Stimulated activated CD4-positive, alpha-beta T cell treated with anti-CD3 and anti-CD28 coated beads, Interleukin-1b, Interleukin-23, amount 100 ng/mL, for 48 hours (primary cell): ENCODE data around the gene ATRIP.
A peak's percentile ranks its signal among the peaks of the same experiment; 100 is the strongest.

ENCODE experiments used
- DNase-seq: peaks from one replicate; pipeline ENCODE4 v3.0.0-alpha.2; 2020

ATRIP gene

DNA sequence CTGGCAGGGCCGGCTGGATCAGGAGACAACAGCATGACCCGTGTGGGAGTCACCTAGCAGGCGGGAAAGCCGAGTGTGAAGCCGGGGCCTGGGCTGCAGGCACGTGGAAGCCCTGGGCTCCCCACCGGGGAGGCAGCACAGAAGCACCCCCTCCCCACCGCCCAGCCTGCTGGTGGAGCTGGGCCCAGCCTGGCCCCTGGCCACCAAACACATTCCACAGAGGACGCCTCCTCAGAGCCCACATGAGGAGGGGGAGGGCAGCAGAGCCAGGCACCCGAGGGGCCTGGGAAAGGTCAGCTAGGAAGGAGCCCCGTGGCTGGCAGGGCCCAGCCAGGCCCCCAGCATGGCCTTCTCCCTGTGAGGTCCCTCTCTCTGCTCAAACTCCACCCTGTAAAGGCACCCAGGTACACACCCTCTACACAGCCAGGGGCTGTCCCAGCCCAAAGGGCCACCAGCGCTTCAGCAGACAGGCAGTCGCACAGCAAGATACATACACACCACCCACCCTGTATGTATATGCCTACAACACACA, 21.2 kb upstream of the ATRIP start:
- DNase-seq = no peak

DNA sequence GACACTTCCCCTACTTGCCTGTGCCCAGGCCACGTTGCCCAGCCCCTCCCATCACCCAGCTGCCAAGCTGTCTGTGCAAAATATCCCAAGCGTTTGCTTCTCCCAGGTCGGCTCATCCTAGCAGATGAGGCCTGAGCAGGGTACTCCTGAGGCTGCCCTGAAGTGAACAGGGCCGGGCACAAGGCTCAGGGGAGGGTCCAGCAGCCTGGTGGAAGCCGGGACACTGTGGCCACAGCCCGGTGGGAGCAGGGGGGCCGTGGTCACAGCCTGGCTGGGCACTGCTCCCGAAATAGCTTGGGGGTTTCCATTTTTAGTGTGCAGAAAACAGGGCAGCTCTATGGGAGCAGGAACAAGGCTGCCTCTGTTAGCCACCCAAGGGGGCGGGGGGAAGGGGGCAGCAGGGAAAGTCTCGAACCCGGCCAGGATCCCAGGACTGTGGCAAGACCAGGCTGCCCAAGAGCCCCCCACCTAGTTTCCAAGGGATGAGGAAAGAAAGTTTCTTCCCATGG, 20.1 kb upstream of the ATRIP start:
- no peak for DNase-seq

DNA sequence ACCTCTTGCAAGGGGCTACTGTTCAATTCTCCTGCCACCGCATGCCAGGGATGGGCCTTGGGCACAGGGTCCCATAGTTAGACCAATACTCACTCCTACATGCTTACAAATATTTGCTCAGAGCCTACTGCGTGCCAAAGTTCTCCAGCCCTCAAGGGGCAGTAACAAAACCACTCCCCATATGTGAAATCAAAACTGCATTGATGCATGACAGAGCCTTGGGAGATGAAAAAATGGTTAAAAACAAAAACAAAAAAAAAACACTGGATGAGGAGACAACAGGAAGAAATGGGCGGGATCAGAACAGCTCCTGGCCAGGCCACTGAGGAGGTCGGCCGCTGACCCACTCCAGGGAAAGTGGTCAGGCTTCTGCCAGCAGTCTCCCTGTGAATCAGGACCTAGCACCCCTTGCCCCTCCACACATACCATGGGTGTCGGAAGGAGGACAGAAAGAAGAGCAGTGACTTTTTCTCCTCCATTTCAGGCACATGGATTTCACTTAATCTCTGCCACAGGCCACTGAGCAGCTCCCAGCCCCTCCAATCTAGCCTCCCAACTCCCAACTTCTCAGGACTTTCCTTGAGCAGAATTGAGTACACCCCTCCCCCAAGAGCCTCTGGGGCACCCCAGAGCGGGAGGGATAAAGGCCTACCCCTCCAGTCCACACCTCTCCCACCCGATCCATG, 19.4 kb upstream of the ATRIP start:
- no peak for DNase-seq

DNA sequence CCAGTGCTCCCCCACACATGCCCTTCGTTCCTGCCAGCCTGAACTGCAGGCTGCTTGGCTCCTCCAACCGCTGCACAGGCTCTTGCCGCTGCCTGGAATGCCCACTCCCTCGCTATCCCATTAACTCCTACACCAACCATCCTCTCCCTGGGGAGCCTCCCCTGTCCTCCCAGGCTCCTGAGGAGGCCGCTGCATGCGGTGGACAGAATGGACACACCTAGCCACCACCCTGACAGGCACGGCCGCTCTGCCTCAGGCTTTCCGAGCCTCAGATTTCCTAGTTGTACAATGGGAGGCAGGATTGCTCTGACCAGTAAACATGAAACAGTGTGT, 18.9 kb upstream of the ATRIP start:
- no peak for DNase-seq

DNA sequence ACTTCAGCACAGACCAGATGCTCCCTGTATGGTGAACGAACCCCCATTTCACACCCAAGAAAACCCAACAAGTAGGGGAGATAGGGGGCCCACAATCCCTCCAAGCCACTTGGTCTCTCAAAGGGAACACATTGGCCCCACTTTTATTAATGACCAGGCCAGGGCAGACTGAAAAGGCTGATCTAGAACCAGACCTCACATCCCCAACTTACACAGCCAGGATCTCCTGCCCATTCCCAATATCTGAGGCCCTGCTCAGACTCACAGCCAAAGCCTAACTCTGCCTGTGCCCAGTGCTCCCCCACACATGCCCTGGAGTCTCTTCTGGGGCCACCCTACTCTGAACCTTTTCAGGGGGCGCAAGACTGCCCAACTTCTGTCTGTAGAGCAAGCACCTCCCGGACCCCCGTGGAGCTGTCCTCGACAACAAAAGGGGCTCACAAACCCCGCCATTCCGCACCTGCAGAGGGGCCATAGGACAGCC, 18.4 kb upstream of the ATRIP start:
- DNase-seq = no peak

DNA sequence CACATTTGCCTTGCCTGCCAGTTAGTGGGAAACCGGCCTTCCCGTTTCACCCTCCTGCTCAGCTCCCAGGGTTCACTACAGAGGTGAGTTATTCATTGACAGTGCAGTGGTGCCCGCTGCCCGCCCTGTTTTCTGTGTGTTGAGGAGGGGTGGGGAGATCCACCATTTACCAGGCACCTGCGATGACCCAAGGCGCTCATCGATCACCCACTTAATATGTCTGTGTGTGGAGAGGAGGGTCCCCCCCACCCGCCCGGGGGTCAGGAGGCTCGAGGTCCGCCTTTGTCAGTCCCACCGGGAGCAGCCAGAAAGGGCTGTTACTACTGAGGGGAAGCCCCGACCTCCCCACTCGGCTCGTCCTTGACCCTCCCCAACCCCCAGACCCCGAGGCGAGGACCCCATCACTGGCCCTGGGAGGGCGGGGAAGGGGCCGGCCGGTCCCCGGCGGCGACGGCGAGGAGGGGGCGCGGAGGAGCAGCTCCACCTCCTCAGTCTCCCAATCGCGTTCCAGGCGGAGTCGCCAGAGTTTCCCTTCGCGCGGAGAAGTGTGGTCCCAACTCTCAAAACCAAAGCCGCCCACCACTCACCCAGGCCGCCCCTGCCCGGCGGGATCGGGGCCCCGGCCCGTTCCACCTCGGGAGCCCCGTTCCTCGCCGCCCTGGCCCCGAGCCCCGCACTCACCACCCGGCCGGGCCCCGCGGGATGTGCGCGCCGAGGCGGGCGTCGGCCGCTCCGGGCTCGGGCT, 17.8 kb upstream of the ATRIP start:
- DNase-seq = no peak

DNA sequence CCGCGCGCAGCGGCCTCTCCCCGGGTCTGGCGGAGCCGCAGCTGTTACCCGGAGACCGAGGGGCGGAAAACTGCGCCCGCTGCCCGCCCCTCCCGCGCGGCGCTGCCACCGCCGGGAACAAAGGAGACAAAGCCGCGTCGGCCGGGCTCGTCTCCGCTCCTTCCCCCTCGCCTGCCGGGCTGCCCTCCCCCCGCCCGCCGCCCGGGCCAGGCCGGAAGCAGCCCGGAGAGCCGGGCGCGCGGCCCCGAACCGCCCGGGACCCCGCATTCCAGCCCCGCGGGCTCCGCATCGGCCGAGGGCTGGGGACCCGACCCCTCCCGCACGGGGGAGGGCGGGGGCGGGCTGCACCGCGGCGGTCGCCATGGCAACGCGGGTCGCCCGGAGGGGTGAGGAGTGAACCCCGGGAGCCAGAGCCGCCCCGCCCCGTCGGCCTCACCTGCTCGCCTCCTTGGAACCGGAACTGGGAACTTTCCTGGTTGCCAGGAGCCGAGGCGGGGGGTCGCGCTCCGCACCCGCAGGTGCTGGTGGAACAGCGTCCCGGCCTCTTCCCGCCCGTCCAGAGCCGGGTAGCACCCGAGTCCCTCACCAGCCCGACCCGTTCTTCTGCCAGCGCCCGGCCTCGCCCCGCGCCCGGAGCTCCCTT, 17.1 kb upstream of the ATRIP start:
- DNase-seq = peak; percentile 43

DNA sequence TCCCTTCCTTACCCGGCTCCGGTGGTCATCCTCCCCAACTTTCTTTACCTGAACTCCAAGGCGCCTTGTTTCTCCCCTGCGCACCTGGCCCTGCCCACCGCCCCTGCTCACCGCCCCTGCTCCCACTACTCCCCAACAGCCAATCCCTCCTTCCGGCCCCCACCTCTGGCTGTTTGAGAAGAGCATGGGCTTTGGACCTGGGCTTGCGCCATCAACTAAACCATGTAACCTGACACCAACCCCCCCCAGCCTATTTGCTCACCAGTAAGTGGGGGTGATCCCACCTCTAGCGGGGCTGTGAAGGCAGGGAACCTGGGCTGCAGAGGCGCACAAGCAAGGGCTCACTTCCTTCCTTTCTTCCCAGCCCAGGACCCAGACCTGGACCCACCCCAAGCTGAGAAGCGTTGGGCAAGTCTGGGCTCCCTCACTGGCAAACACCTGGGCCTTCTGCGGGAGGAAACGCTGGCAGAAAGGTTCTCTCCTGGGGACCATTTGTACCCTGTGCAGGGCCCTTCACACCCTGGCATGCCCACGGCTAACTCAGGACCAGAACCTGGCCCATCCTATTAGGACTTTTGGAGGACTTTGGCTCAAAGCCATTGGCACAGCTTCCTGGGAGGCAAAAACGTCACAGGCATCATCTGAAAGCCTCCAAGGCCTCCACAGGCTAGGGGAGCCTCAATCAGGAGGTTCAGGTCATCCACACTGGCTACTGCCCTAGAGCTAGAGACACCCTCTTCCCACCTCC, 16.4 kb upstream of the ATRIP start, which contains the start of gene PLXNB1:
Gene PLXNB1 (minus strand): TSS at position 127 of the 748 bp plus-strand sequence. CDS start 5,475 bp downstream, outside the sequence.
- DNase-seq = no peak

DNA sequence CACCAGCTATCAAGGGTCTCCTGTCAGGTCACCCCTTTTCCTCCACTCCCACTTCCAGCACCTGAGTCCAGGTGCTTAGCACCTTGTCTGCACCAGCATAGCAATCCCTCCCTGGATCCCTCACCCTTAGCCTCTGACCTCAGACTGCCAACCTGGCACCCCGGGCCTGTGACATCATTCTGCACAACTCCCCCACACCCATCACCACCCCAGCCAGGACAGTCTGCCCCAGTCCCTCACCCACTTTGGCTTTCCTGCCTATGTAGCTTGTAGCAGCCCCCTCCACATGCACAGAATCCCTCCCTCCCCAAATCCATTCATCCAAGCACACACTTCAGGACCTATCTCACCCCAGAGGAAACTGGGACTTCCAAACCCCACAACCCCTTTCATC, 15.8 kb upstream of the ATRIP start:
- no peak for DNase-seq

DNA sequence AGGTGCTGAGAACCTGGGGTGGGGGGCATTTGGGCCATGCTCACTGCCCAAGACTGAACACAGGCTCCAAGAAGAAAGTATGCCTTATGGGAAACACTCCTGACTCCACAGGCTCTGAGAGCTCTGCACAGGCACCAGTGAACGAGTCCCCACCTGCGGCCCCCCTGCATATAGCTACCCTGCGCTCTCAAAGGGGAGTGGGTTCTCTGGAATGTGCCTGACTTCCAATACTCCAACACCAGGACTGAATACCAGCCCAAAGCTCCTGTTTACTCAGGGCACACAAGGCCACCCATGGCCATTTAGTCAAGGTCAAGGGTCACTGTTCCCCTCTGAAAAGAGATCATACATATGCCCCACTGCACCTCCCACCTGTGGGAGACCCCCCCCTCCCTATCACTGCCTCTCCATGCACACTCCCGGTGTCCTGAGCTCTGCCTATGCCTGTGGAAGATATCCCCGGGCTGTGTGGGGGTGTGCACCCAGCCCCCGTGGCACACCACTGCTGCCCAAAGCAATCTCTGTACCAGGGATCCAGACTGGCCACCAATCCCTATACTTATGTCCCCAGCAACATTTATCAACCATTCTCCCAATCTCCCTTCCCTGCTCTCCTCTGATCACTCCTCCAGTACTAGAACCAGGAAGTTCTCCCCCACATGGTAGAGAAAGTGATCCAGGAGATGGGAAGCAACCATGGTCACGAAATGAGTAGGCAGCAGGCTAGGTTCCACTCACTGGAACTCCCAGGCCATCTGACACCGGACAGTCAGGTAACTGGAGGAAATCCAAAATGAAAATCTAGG, 15.1 kb upstream of the ATRIP start:
- DNase-seq = no peak

DNA sequence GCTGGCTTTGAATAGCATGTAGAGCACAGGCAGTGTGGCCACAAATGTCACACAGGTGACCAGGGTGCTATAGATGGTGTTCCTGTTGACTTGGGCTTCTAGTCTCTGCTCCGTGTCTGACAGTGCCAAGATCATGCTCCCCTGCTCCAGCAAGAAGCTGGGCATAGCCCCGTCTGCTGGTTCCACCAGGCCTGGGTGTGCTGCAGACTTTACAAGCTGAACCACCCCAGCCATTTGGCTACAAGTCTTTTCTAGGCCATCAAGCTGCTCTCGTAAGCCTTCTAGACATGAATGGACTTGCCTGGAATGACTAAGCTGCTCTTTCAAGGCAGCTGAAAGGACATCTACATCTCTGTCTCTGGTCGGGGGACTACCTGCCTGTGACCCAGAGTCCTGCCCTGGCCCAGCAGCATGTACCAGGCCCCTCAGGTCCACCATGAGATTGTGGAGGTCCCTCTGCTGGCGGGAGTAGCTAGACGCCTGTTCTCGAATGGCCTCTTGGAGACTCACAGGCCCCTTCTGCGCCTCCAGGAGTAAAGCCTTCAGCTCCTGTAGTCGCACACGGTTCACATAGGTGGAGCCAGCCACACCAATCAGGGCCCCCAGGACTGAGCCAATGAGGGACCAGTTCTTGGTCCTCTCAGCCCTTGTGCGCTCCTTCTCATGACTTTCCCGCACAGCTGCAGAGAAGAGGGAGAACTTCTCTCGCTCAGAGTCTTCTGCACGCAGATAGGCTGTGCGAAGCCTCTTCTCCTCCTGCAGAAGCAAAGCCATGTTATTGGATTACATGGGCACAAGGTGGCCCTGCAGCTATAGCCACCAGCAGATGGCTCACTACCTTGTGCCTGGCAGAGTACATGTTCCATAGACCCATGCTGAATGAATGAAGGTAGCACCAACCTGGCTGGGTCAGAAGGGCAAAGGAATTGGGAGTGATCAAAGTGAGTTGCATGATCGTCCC, 13.8 kb upstream of the ATRIP start:
- no peak for DNase-seq

DNA sequence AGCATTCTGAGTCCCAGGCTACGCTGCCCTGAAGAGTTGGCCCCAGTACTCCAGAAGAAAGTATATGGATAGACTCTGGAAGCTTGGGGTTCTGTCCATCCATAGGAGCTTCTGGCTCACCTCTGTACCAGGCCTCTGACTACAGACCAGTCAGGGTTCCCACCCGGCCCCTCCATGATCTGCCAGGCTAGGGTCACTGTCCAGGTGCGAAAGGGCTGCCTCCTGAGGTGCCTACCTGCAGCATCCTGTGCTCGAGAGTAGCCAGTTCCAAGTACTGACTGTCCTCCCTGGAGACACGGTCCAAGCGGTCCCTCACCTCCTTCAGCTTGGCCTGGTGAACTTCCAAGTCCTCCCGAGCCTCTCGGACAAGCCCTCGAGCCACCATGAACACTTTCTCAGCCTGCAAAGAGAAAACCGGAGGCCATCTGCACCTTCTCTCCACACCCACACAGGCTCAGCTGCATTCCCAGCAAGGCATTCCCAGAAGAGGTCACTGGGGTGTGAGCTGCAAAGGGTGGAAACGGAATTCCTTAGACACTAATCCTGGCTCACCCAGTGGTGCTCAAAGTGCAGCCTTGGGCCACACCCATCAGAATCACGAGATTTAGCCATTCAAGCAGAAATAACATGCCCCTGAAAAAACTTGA, 12.9 kb upstream of the ATRIP start:
- no peak for DNase-seq

DNA sequence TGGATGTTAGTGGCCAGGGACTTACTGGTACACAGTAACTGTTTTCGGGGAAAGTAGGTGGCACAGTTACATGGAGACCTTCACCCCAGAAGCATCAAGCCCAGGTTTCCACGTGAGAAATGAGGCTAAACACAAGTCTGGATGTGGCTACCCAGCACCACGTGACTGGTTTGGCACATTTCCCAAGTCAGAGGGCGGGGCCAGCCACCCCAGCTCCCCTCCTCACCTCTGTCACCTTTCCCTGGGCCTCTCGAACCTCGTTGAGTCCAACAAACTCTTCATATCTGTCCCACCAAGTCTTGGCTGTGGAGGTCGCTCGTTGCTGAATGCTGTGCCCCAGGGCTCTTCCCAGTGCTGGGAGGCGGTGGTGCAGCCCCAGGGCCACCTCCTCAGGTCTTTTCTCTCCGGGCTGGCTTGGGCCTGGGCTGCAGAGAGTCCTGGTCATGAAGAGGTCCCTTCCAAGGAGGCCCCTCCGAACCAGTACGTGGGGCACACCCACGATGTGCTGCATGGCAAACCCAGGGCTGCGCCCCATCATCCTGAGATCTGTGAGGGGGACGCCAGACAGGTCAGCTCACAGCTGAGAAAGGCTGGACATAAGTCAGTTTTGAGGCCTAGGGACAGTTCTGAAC, 11.8 kb upstream of the ATRIP start:
- no peak for DNase-seq

DNA sequence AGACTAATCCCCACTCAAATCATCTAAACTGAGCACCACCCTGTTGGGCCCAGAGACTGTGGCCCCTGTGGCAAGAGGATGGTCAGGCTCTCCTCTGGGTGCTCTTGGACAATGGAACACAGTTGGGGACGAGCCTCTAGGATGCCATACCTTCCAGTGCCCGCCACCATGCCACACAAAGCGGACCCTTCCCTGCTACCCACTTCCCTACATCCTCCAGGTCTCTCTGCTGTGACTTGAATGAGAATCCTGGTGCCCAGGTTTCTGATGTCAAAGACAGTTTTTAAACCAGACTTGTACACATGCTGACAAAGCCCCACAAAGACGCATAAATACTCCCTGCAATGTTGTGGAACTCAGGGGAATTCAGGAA, 11.3 kb upstream of the ATRIP start:
- no peak for DNase-seq

DNA sequence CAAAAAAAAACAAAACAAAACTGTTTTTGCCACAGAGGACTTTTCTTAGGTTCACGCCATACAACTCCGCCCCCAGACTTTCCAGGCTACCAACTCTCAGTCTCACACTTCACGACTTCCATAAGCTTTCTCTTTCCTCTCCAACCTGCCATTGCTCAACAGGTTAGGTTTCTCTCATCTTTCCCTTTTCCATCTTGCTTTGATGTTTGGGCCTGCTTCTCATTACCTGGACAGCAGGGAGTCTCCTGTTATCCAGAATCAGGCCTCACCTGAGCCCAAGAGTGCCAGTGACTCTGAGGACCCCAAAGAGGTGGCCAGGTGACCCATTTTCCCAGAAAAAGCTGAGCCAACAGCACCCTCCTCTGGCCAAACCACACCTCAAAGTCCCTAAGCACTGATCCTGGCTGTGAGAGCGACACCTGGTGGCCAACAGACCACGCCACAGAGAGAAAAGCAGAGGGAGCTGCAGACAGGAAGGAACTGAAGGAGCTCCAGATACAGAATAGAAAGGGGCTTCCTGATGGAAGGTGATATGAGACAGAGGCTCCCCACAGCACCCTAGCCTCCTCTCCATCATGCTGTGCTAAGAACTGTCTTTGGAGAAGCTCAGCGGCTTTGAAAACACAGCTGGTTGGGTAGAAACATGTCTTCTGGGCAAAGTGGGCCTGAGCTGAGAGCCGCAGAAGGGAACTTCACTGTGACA, 10.6 kb upstream of the ATRIP start:
- DNase-seq = peak; percentile 83

DNA sequence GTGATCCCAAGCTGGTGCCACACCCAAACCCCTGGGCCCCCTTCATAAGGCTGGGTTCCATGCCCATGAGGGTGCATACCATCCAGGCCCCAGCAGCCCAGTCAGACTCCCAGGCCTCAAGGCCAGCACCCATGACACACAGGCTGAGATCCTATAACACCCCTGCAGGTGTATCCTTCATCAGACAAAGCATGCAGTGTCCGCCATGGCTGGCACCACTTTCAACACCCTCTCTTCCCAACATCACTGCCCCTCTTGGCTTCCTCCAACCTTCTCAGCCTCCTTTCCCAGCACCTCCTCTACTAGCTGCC, 10.1 kb upstream of the ATRIP start:
- no peak for DNase-seq

DNA sequence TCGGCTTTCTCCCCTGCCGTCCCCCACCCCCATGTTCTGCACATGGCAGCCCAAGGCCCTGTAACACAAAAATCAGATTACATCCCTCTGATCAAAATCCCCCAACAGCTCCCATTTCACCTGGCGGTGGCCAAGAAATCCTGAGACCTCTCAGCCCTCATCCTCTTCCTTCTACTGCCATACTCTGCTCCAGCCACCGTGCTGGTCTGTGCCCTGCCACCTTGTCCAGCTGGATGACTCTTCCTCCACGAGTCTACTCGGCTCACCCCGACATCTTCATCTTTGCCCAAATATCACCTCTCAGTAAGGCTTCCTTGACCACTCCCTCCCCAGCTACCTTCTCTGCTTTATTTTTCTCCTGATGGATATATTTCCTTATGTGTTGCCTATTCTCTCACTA, 9.7 kb upstream of the ATRIP start:
- DNase-seq = no peak

DNA sequence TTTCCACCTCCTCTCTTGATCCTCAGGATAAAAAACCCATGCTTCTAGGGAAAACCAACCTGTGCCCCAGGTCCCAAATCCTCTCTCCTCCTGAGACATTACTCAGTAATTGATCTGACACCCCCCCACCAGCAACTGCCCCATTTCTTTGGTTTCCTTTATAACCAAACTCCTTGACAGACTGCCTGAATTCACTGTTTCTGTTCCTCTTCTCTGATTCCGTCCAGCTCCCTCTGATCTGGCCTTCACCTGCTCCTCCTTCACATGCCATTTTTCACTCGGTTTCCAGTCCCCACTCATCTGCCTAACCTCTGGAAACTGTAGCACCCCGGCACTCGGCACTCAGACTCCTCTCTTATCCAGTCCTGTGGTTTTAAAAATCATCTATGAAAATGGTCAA, 8.7 kb upstream of the ATRIP start:
- DNase-seq = no peak
